Measurements from ENCODE around the gene PPP1R14C. TPM values are rescaled to one million over a fixed set of nuclear protein-coding genes. Genes with fewer than 3 reads are reported as not detected.
A peak's percentile ranks its signal among the peaks of the same experiment; 100 is the strongest.

The PPP1R14C gene
- total and polyA plus RNA-seq, 2 experiments from 2014 or later = 8.2 to 10.1 TPM

DNA sequence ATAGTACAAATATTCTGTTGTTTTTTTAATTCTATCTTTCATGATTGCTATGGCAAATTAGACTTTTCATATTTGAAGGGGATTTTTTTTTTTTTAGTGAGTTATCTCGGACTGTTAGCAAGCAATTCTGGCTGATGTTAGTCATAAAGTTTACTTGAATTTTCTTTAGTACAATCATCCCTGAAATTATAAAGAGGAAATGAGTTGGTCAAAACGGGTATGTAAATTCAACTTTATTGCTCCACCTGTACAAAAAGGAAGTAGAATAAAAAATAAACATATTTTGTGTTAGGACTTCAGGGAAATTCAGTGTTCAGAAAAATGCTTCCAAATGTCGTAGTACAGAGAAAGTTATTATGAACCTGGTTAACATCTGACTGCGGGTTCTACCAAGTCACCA is 40.3 kb downstream of the PPP1R14C start:
- DNase-seq = peak; percentile 34
- Histone ChIP-seq H3K79me2 (ENCODE audit: insufficient read depth) (peaks cover 33% of the 10 kb centered on the region), H2AFZ (no peak overlapping the region), H3K4me3 (no peak overlapping the region), H3K4me1 (ENCODE audit: insufficient read depth) (0 out of 2 replicates have a peak, but pooled peaks cover 7% of the 10 kb centered on the region), H3K4me2 (ENCODE audit: unreplicated experiment) (no peak overlapping the region), H4K20me1 (ENCODE audit: insufficient read depth) (no peaks in the 10 kb centered on the region), H3F3A (ENCODE audit: insufficient read depth) (no peaks in the 10 kb centered on the region), H3K9me2 (ENCODE audit: insufficient read depth) (no peaks in the 10 kb centered on the region), H3K36me3 (ENCODE audit: low read depth) (no peaks in the 10 kb centered on the region), H3K9me3 (ENCODE audit: low read depth) (no peaks in the 10 kb centered on the region), H3K27ac (no peak overlapping the region), H3K27me3 (replicated peaks; ENCODE audit: insufficient read depth) (no peaks in the 10 kb centered on the region), H3K9ac (no peak overlapping the region)
- TF ChIP-seq EZH2 (IDR thresholded peaks at IDR 0.05; ENCODE audit: insufficient read depth, poor library complexity, severe bottlenecking) = no peak
- no peak for TF ChIP-seq EZH2phosphoT487 (IDR thresholded peaks at IDR 0.05; ENCODE audit: insufficient read depth, low read depth)
- in situ Hi-C loops (cut with MboI) = no loop called here
- WGBS, 2 experiments (ENCODE audit: low coverage in 1 of 2, low lambda C conversion rate in 2 of 2, missing lambda C conversion rate in 2 of 2) = 63 to 69% methylated on average over 4 of the region's 4 CpGs

DNA sequence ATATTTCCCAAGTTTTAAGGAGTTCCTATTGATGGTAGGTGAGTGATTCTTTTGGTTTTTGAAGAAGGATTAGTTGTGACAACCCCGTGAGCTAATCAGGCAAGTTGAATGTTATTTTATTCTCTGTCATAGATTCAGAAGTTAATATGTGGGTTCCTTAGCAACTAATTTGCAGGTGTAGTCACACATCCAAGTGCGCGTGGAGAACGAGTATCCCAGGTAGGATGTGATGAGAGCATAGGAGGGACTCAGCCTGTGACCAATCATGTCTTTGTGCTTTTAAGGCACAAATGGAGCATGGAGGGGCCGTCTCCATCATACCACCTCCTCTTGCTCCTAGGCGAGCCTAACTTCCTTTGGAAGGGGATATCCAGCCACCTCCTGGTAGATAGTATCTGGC is 41.1 kb downstream of the PPP1R14C start:
- H3F3A ChIP-seq (ENCODE audit: insufficient read depth) = no peaks in the 10 kb centered on the region
- 90 to 96% methylated on average over 6 of the region's 6 CpGs for WGBS, 2 experiments (ENCODE audit: low coverage in 1 of 2, low lambda C conversion rate in 2 of 2, missing lambda C conversion rate in 2 of 2)
- H3K4me1 ChIP-seq (ENCODE audit: insufficient read depth) = 0 out of 2 replicates have a peak, but pooled peaks cover 7% of the 10 kb centered on the region
- no peak overlapping the region for H3K27ac ChIP-seq
- H3K27me3 ChIP-seq (replicated peaks; ENCODE audit: insufficient read depth) = no peaks in the 10 kb centered on the region
- in situ Hi-C loops (cut with MboI) = no loop called here
- no peaks in the 10 kb centered on the region for H3K36me3 ChIP-seq (ENCODE audit: low read depth)
- peaks cover 33% of the 10 kb centered on the region for H3K79me2 ChIP-seq (ENCODE audit: insufficient read depth)
- no peaks in the 10 kb centered on the region for H3K9me2 ChIP-seq (ENCODE audit: insufficient read depth)
- DNase-seq = no peak
- no peaks in the 10 kb centered on the region for H3K9me3 ChIP-seq (ENCODE audit: low read depth)
- H3K4me3 ChIP-seq = no peak overlapping the region
- H4K20me1 ChIP-seq (ENCODE audit: insufficient read depth) = no peaks in the 10 kb centered on the region
- H2AFZ ChIP-seq = no peak overlapping the region
- TF ChIP-seq EZH2 (IDR thresholded peaks at IDR 0.05; ENCODE audit: insufficient read depth, poor library complexity, severe bottlenecking) (no peak), EZH2phosphoT487 (IDR thresholded peaks at IDR 0.05; ENCODE audit: insufficient read depth, low read depth) (no peak)
- H3K9ac ChIP-seq = no peak overlapping the region
- no peak overlapping the region for H3K4me2 ChIP-seq (ENCODE audit: unreplicated experiment)

DNA sequence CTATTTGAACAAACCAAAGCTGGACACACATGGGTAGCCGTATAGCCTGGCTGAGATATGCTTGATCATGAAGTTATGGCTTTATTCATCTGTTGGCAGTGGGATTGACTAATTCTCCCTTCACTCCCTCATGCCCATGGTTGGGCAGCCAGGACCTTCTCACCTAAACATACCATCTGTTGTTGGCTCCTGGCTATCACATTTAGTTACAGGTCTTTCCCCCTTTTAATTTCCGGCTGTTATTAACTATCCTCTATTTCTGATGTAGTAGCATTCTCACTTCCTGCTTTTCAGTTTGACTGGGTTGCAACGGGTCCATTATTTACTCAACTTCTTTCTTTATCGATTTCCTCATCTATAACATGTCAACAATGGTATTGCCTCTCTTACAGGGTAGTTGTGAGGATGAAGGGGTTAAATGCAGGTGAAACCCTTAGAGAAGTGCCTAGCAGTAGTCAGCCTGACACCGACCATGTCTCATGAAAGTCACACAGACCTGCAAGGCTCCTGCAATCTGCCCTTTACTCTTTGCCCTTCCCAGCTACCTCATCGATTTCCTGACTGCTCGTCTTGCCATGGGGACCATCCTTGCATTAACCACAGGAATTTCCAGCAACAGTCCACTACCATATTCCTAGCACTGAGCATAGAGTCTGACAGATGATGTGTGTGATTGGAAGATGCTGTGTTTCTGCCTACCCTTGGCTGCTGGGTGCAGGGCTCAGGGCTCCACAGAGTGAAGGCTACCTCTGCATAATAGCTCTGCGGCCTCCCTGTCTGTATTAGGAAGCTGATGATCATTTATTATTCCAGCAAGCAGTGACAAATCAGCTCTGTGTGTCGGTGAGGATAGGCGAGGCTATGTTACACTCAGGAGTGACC is 42.2 kb downstream of the PPP1R14C start:
- DNase-seq = no peak
- Histone ChIP-seq H4K20me1 (ENCODE audit: insufficient read depth) (no peaks in the 10 kb centered on the region), H3F3A (ENCODE audit: insufficient read depth) (no peaks in the 10 kb centered on the region), H2AFZ (no peak overlapping the region), H3K4me1 (ENCODE audit: insufficient read depth) (0 out of 2 replicates have a peak, but pooled peaks cover 5% of the 10 kb centered on the region), H3K27ac (no peak overlapping the region), H3K36me3 (ENCODE audit: low read depth) (no peaks in the 10 kb centered on the region), H3K27me3 (replicated peaks; ENCODE audit: insufficient read depth) (no peaks in the 10 kb centered on the region), H3K9me3 (ENCODE audit: low read depth) (no peaks in the 10 kb centered on the region), H3K79me2 (ENCODE audit: insufficient read depth) (peaks cover 33% of the 10 kb centered on the region), H3K4me2 (ENCODE audit: unreplicated experiment) (no peak overlapping the region), H3K4me3 (no peak overlapping the region), H3K9ac (no peak overlapping the region), H3K9me2 (ENCODE audit: insufficient read depth) (no peaks in the 10 kb centered on the region)
- no peak for TF ChIP-seq EZH2 (IDR thresholded peaks at IDR 0.05; ENCODE audit: insufficient read depth, poor library complexity, severe bottlenecking)
- WGBS, 2 experiments (ENCODE audit: low coverage in 1 of 2, low lambda C conversion rate in 2 of 2, missing lambda C conversion rate in 2 of 2) = 72 to 73% methylated on average over 10 of the region's 10 CpGs
- in situ Hi-C loops (cut with MboI) = no loop called here

GRCh38 chr6:150185732-150186117 is 42.9 kb downstream of the PPP1R14C start:
- Histone ChIP-seq H3K4me2 (ENCODE audit: unreplicated experiment) (no peak overlapping the region), H3F3A (ENCODE audit: insufficient read depth) (no peaks in the 10 kb centered on the region), H3K9me2 (ENCODE audit: insufficient read depth) (no peaks in the 10 kb centered on the region), H3K79me2 (ENCODE audit: insufficient read depth) (peaks cover 34% of the 10 kb centered on the region), H4K20me1 (ENCODE audit: insufficient read depth) (no peaks in the 10 kb centered on the region), H3K27ac (no peak overlapping the region), H2AFZ (no peak overlapping the region), H3K4me1 (ENCODE audit: insufficient read depth) (no peaks in the 10 kb centered on the region), H3K9me3 (ENCODE audit: low read depth) (no peaks in the 10 kb centered on the region), H3K27me3 (replicated peaks; ENCODE audit: insufficient read depth) (no peaks in the 10 kb centered on the region), H3K36me3 (ENCODE audit: low read depth) (no peaks in the 10 kb centered on the region), H3K4me3 (no peak overlapping the region), H3K9ac (no peak overlapping the region)
- no peak for DNase-seq
- no peak for TF ChIP-seq EZH2 (IDR thresholded peaks at IDR 0.05; ENCODE audit: insufficient read depth, poor library complexity, severe bottlenecking)
- no peak for TF ChIP-seq EZH2phosphoT487 (IDR thresholded peaks at IDR 0.05; ENCODE audit: insufficient read depth, low read depth)
- in situ Hi-C loops (cut with MboI) = no loop called here
- 78 to 79% methylated on average over 8 of the region's 8 CpGs for WGBS, 2 experiments (ENCODE audit: low coverage in 1 of 2, low lambda C conversion rate in 2 of 2, missing lambda C conversion rate in 2 of 2)

Measured in GM23248 (cell line).